COR-L47 (cell line): ENCODE measurements around the gene ME3.
A peak's percentile ranks its signal among the peaks of the same experiment; 100 is the strongest.
"Not testable (repeated sequence)": the region's sequence is repeated elsewhere in the genome, so short reads cannot be mapped to it uniquely, and the experiment has no call there.

ENCODE experiments used
- DNase-seq: peaks from one replicate; lab custom pipeline; 2025; lab: John Stamatoyannopoulos, UW

Gene ME3

GRCh38 chr11:86620891-86621521 lies 51.4 kb downstream of the ME3 start:
- DNase-seq, result no peak

- DNase-seq, result not testable (repeated sequence)
Observed at GRCh38 chr11:86619428-86619827, 53.0 kb downstream of the ME3 start.

DNA sequence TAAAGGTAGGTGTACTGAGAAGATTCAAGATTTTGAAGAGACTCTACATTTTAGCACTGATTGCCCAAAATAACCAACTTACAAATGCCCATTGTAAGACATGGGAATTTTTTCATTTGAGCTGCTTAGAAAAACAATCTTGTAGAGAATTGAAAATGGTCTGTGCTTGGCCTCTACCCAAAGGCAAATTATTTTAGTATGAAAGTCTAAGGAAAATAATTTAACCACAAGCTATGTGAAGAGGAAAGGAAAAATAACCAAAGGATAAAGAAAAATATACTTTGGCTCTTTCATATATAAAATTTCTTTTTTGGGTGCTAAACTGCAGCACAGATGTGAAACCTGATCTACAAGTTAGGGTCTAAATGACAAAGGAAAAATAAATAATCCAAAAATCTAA lies 54.9 kb downstream of the ME3 start:
- DNase-seq, result no peak

DNA sequence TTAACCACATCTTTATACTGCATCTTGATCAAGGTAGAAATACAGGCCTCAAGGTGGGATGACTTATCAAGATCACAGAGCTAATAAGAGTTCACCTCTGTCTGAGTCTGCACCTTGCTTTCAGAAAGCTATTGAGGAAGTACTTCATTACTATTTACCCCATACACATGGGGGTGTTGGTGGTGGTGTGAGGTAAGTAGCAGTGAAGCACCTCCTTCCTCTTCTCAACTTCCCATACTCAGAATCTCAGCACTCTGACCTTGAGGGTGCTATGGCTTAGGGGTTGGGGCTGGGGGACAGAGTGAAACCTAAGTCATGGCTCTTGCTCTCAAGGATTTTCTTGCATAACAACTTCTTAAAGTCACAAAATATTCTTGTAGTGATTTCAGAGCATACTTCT lies 56.9 kb downstream of the ME3 start:
- DNase-seq, result no peak

GRCh38 chr11:86610559-86611341 lies 61.7 kb downstream of the ME3 start:
- DNase-seq, result no peak

GRCh38 chr11:86608251-86608799 lies 64.1 kb downstream of the ME3 start:
- DNase-seq, result peak; percentile 15

- DNase-seq, result no peak
Observed at GRCh38 chr11:86606836-86607481, 65.5 kb downstream of the ME3 start.

DNA sequence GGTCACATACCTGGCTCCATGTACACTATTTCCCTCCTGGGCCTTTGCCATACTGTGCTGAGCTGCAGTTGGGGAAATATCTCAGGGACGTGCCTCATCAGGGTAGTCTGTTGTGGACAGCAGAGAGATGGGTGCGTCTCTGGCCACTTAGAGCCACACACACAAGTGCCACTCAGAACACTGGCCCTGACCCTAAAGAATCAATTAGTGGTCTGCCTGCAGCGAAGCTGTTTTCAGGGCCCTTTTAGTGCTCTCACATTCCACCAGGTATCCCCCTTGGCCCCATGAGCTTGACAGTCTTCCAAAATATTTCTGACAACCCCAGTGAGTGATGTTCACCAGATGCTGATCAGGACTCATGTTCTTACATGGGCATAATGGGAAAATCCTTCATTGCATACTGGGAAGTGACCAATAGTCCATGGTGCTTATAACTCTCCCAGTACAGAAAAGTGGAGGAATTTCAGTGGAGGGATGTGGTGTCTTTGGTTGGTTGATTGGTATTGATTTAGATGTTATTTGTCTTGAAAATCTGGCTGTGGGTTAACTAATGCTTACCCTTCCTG lies 66.1 kb downstream of the ME3 start:
- DNase-seq, result no peak

- no peak for DNase-seq
Observed at GRCh38 chr11:86596861-86597586, 75.4 kb downstream of the ME3 start.

DNA sequence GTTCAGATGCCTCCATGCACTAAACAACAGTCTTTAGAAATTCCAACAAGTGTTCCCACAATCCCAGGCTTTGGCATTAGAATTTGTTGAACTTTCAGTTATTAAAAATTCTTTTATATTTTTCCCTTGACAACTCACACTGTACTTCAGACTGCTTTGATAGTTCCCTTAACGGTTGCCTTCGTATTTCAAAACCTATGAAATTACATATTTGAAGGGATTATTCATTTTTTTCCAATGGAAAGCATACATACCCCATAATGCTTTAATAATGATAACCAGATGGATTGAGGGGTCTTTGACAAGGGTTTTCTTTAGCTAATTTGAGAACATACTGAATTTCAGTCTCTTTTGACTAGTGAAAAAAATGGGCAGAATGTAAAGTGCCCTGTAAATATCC lies 76.5 kb downstream of the ME3 start:
- no peak for DNase-seq

DNA sequence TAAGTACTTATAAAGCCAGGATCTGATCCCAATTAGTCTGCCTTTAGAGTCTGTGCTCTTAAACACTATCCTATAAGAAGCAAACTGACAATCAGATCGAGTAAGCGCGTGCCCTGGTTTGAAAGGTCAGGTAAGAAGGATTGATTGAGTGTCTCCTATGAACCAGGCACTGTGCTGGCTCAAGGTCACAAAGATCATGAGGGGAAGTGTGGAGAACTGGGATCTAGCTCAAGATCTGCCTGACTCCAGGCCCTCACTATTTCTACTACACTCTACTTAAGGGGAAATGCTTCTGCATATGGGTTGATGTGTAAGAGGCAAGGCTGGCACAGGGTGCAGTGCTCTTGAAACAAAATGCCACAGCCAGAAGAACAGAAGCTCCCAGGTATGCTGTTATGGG lies 77.0 kb downstream of the ME3 start:
- DNase-seq, result no peak

GRCh38 chr11:86594746-86595145 lies 77.7 kb downstream of the ME3 start:
- no peak for DNase-seq

- no peak for DNase-seq
Observed at GRCh38 chr11:86593833-86594232, 78.6 kb downstream of the ME3 start.

DNA sequence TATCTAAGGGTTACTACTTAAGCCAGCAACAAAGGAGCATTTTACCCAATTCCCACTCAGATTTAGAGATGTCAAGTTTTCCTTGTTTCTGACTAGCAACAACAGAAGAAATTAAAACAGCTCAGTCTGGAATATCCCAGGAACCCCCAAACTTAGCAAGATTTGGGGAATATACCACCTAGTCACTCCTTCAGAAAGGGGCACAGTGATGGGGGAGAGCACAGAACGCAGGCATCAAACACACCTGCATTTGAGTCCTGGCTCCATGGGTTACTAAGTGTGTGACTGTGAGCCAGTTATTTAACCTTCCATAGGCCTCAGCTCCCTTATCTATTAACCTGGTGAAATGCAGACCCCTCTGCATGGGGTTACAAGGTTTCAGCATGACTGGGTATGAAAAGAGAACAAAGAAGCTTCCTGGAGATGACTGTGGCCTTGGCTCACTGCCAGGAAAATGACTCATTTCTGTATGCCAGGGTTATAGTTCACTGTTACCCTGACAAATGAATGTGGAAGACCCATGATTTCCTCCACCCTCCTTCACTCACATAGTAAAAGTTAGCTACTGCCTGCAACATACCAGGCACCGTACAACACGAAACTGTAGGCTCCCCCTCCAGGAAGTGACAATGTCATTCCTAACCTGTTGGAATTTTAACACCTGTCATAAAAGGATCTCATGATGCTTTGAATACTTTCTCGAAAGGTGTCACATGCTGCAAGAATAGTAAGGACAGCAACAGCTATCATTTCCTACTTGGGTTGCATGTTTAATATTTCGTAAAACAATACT lies 79.6 kb downstream of the ME3 start:
- DNase-seq, result peak; percentile 81

DNA sequence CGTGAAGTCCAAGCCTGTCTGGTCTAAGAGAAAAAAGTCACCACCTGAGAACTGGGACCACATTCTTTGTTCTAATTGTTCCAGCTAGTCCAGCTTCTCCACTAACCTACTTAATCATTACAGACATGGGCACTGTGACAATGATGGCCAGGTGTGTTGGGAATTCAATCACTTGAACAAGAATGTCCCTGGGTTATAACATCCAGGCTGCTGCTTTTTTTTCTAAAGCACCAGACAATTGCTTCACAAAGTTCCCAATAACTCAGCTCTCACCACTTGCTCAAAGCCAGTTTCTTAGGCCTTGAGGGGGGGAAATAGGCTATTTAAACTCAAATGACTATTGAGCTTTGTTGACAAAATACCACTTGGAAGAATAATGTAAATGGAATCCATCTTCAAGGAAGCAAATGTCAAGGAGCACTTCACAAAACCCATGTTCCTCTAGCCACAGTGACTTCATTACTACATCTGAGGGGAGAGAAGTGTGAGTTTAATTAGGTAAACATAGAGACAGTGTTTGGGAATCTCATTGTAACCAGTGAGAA lies 80.3 kb downstream of the ME3 start:
- DNase-seq, result no peak

GRCh38 chr11:86591631-86592030 lies 80.8 kb downstream of the ME3 start:
- DNase-seq, result no peak

- DNase-seq, result no peak
Observed at GRCh38 chr11:86589856-86590589, 82.4 kb downstream of the ME3 start.

GRCh38 chr11:86589204-86589603 lies 83.2 kb downstream of the ME3 start:
- no peak for DNase-seq

- DNase-seq, result no peak
Observed at GRCh38 chr11:86588566-86589090, 83.8 kb downstream of the ME3 start.
